LNCAP (cell line): ENCODE measurements around the gene TRPM8.

Experiments used
- TF ChIP-seq, protein P1 (sequence below): fragments of 450-650 bp; IDR thresholded peaks from 2 replicates; pipeline ENCODE4 v1.5.1; 2017; ENCODE audit warnings: mild to moderate bottlenecking

Gene TRPM8

DNA sequence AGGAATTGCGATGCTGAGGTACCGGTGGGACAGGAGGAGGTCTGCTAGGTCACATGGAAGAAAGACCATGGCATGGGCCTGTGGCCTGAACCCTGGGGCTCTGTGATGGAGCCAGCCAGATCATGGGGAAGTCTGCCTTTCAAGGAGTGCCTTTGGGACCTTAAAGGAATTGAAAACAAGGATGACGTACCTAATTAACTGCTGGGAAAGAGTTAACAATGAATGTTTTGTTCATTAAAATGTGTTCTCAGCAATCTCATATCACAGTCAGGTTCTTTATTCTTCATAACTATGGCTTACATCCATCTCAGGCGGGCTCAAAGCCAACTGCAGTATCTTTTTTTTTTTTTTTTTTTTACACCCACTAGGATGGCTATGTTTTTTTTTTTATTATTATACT is 25.6 kb downstream of the TRPM8 start:
- TF ChIP-seq, protein P1, sequence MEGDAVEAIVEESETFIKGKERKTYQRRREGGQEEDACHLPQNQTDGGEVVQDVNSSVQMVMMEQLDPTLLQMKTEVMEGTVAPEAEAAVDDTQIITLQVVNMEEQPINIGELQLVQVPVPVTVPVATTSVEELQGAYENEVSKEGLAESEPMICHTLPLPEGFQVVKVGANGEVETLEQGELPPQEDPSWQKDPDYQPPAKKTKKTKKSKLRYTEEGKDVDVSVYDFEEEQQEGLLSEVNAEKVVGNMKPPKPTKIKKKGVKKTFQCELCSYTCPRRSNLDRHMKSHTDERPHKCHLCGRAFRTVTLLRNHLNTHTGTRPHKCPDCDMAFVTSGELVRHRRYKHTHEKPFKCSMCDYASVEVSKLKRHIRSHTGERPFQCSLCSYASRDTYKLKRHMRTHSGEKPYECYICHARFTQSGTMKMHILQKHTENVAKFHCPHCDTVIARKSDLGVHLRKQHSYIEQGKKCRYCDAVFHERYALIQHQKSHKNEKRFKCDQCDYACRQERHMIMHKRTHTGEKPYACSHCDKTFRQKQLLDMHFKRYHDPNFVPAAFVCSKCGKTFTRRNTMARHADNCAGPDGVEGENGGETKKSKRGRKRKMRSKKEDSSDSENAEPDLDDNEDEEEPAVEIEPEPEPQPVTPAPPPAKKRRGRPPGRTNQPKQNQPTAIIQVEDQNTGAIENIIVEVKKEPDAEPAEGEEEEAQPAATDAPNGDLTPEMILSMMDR: no peak

DNA sequence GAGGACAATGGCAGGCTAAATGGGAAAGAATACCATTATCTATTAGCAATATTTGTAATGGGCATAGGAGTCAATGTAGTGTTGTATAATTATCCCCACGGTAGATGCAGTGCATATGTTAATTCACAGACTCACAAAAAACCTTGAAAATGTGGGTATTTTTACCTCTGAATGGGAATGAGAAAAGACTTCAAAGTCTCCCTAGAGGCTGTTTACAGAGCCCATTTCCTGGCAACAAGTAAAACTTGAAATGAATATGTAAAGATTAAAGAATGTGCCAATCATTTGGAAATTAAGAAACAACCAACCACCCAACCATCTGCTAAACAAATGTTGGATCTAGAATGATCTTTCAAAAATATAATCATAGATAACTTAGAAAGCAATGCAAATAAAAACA is 27.1 kb downstream of the TRPM8 start:
- TF ChIP-seq, protein P1: no peak

DNA sequence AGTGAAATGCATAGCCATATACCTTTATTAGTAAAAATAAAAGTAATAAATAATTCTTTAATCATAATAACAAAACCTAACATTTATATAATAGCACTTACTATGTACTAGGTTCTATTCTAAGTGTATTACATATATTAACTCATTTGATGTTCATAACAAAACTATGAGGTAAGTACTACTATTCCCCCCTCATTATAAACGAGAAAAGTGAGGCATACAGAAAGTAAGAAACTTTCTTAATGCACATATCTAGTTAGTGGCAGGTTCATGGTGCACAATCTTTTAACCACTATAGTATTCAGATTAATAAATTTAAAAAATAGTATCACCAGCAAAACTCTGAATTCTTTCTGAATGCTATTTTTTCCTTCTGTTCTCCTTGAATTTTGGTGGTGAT is 27.5 kb downstream of the TRPM8 start:
- TF ChIP-seq, protein P1: no peak

DNA sequence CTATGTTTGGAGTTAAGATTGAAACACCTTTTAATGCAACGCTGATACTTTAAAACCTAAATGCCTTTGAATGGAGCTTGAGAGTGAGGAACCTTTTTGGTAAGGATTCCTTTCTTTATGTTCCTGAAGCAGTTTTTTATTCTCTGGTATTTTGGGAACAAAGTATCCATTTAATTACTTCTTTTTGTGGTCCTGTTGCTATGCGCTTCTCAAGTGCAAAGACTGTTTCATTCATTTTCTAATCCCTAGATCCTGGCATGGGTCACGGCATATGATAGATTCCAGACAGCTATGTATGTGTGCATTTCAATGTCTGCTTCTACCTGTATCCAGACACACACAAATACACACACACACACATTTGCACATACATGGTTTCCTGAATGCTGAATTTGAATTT is 28.0 kb downstream of the TRPM8 start:
- TF ChIP-seq, protein P1: no peak

DNA sequence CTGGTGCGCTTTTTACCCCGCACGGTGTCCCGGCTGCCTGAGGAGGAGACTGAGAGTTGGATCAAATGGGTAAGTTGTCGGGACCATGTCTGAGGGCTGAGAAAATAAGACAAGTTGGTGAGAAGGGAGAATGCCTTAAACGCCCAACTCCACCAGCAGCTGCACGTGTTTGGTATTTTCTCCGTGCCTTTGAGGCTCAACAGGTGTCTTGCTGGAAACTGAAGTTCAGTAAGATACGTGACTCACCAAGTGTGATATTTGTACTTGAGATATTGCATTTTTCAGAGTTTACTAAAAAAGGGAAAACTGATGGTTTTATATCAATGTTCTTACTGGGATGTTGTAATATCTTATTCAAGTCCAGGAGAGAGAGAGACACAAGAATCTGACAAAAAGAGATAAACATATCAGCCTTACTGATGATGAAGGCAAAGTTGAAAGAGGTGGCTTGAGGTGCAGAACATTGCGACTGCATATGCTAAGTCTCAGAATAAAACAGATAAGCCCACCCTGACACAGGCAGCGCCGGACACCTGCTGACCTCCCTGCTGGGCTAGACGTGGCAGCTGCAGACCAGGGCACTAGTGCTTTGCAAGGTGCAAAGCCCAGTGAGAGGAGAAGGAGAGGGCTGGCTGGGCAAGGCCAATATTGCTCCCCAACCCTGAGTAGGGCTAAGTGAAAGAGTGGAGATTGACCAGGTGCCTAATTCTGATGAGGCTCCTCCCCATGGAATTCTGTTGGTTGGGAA is 33.1 kb downstream of the TRPM8 start:
- TF ChIP-seq, protein P1: no peak

DNA sequence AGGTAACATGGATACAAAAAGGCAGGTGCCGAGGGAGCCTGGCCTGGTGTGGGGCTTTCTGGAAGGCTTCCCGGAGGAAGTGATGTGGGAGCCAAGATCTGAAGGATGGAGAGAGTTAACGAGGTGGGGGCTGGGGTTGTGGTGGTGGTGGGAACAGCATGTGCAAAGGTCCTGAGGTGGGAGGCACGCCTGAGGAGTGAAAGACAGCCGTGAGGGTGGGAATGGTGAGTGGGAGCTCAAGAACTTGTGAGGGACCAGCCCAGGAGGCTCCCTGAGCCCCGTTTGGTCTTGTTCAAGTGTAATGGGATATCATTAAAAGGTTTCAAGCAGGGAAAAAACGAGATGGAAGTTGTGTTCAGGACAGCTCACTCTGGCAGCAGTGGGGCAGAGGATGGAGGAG is 35.2 kb downstream of the TRPM8 start:
- TF ChIP-seq, protein P1: no peak

DNA sequence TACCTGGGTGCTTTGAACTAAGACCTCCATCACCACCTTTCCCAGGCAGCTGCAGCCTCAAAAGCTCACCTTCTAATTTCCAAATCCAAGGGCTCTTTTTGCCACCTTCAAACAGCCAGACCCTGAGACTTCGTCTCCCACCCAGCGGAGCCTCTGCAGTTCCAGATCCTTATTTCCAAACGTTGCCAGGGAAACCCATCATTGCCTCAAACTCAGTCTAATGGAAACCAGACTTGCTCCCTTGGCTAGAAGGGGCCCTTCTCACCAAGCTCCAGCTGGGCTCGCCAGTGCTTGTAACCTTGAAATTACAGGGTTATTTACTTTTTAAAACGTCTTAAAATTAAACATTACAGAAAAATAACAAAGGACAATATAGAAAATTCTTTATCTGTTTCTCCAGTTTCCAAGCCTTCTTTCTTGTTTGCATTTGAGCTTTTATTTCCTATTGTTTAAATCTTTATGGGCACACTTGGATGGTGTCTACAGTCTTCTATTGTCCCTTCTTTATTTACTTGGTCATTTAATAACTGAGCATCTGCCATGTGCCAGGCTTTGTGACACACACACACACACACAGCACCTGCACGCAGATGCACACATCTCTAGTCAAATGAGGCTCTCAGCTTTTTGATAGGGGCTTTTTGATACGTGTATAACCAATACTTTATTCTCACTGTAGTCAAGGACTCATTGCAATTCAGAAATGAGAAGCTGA is 36.1 kb downstream of the TRPM8 start:
- TF ChIP-seq, protein P1: no peak
